HK-2 (cell line): ENCODE measurements around the gene SLC16A4.
A peak's percentile ranks its signal among the peaks of the same experiment; 100 is the strongest.
"Not testable (repeated sequence)": the region's sequence is repeated elsewhere in the genome, so short reads cannot be mapped to it uniquely, and the experiment has no call there.

Experiments used
- DNase-seq: peaks from one replicate; pipeline ENCODE4 v3.0.0-alpha.2; 2018; ENCODE audit not compliant: unreplicated experiment

SLC16A4 gene

GRCh38 chr1:110408488-110408887 is 17.7 kb upstream of the SLC16A4 start:
- no peak for DNase-seq

- DNase-seq = peak; percentile 93
Observed at GRCh38 chr1:110407260-110408210, 16.7 kb upstream of the SLC16A4 start, which contains the start of gene LAMTOR5. Gene LAMTOR5, minus strand, starts transcription at chr1:110407694. Its CDS starts 74 bp downstream, at chr1:110407620.

GRCh38 chr1:110406407-110406806 is 15.6 kb upstream of the SLC16A4 start:
- not testable (repeated sequence) for DNase-seq

- DNase-seq = no peak
Observed at GRCh38 chr1:110404401-110404800, 13.6 kb upstream of the SLC16A4 start.

- no peak for DNase-seq
Observed at GRCh38 chr1:110403805-110404204, 13.0 kb upstream of the SLC16A4 start.

- not testable (repeated sequence) for DNase-seq
Observed at GRCh38 chr1:110396259-110396958, 5.6 kb upstream of the SLC16A4 start.

GRCh38 chr1:110394493-110394820 is 3.6 kb upstream of the SLC16A4 start:
- no peak for DNase-seq

- peak; percentile 21 for DNase-seq
Observed at GRCh38 chr1:110393691-110394492, 3.1 kb upstream of the SLC16A4 start.

- no peak for DNase-seq
Observed at GRCh38 chr1:110393286-110393685, 2.5 kb upstream of the SLC16A4 start.

GRCh38 chr1:110390096-110390495 is 730 bp downstream of the SLC16A4 start:
- peak; percentile 31 for DNase-seq

GRCh38 chr1:110387048-110387754 is 3.6 kb downstream of the SLC16A4 start:
- DNase-seq = no peak

GRCh38 chr1:110385369-110385768 is 5.5 kb downstream of the SLC16A4 start:
- DNase-seq = no peak

- no peak for DNase-seq
Observed at GRCh38 chr1:110384581-110385321, 6.1 kb downstream of the SLC16A4 start.

GRCh38 chr1:110383251-110383990 is 7.4 kb downstream of the SLC16A4 start:
- DNase-seq = no peak

GRCh38 chr1:110380672-110381283 is 10.0 kb downstream of the SLC16A4 start:
- DNase-seq = no peak

- no peak for DNase-seq
Observed at GRCh38 chr1:110375490-110375889, 15.3 kb downstream of the SLC16A4 start.

- no peak for DNase-seq
Observed at GRCh38 chr1:110370827-110371226, 20.0 kb downstream of the SLC16A4 start.

- DNase-seq = no peak
Observed at GRCh38 chr1:110364221-110364620, 26.6 kb downstream of the SLC16A4 start.

- DNase-seq = no peak
Observed at GRCh38 chr1:110361856-110362255, 29.0 kb downstream of the SLC16A4 start.

GRCh38 chr1:110360431-110360830 is 30.4 kb downstream of the SLC16A4 start:
- no peak for DNase-seq
